Spinal cord (tissue), 10 donors: ENCODE data around the gene COL28A1. TPM values are rescaled to one million over a fixed set of nuclear protein-coding genes. Genes with fewer than 3 reads are reported as not detected.

Experiments used
- DNase-seq, 6 donors: peaks; one replicate each; pipeline versions ENCODE4 v3.0.0 to v3.0.0-alpha.2; 2013 to 2015; ENCODE audit warnings: low spot score in 6 of 6, low read depth in 4 of 6
- H3K27ac ChIP-seq: one replicate; pipeline ENCODE4 v1.5.1; 2013; ENCODE audit warnings: low read depth, low read length, control low read depth
- H3K27me3 ChIP-seq: one replicate; pipeline ENCODE4 v1.6.1; 2013; ENCODE audit warnings: low read length; ENCODE audit not compliant: control insufficient read depth, insufficient read depth
- H3K36me3 ChIP-seq: one replicate; pipeline ENCODE4 v1.6.1; 2013; ENCODE audit warnings: low read length; ENCODE audit not compliant: control insufficient read depth, insufficient read depth
- H3K4me1 ChIP-seq: one replicate; pipeline ENCODE4 v1.6.1; 2013; ENCODE audit warnings: low read length; ENCODE audit not compliant: control insufficient read depth, insufficient read depth
- H3K4me3 ChIP-seq: one replicate; pipeline ENCODE4 v1.5.1; 2013; ENCODE audit warnings: low read depth, low read length, control low read depth
- H3K9me3 ChIP-seq: one replicate; pipeline ENCODE4 v1.6.1; 2013; ENCODE audit warnings: low read length; ENCODE audit not compliant: control insufficient read depth, insufficient read depth
- whole genome bisulfite sequencing: methylation state at CpG from one replicate; pipeline ENCODE4 v1.1.5; 2013; ENCODE audit warnings: missing lambda C conversion rate; ENCODE audit not compliant: insufficient coverage; 5-methylcytosine and 5-hydroxymethylcytosine counted together
- polyA plus RNA-seq, 2 donors: library from polyadenylated mRNA; unstranded; fragments of 120-200 nt; gene quantifications; one replicate each; pipeline ENCODE4 v1.2.1, GENCODE V29; 2013; ENCODE audit not compliant: insufficient read length in 2 of 2
- total RNA-seq, 2 donors: library from RNA; depleted of rRNA in 1 of 2; stranded (reverse); fragments of 120-200 nt in 1 of 2; fragments of >200 nt in 1 of 2; gene quantifications; one replicate each; pipeline versions ENCODE4 v1.2.3 to v1.2.4, GENCODE V29; 2013 to 2014
- donor health status: healthy.

The COL28A1 gene
- total and polyA plus RNA-seq, 4 donors, result 6.4 to 18.3 (median 7.4) TPM

DNA sequence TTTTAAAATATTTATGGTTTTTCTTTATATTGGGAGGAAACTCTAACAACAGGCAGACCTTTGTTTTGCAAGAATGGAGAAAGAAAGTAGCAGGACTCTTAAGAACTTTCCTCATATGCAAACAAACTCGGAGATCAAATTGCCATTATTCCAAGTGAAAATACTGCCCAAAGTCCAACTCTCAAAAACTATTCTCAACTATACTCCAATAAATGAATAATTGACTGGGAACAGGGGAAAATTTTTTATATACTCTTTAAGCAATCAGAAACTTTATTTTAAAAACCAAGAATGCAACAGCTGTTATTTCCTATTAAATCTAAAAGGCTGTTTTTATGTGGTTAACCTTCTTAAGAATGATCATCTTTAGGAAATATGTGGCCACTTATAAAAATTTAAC lies 101.9 kb downstream of the COL28A1 start:
- H3K36me3 ChIP-seq, result no peaks in the 10 kb centered on the region
- no peaks in the 10 kb centered on the region for H3K9me3 ChIP-seq
- no CpG with 5 or more reads among the region's 1 CpG for whole genome bisulfite sequencing
- H3K4me3 ChIP-seq, result no peak overlapping the region
- H3K27ac ChIP-seq, result no peak overlapping the region
- no peak for DNase-seq
- peaks cover 3% of the 10 kb centered on the region for H3K4me1 ChIP-seq
- no peaks in the 10 kb centered on the region for H3K27me3 ChIP-seq

DNA sequence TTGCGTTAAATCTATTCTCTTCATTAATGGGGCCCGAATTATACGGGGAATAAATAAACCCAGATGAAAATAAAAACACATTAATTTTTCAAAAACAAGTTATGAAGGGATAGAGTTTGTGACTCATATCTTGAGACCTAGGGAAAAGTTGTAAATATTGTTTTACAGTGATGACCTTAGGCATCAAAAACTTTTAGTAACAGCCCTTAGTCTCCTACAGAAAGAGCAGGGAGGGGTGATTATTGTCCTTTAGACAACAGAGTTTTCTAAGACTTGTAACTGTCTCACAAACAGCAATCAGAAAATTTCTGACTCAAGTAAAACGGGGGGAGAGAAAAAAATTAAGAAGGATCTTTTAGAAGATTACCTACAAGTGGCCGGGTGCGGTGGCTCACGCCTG lies 102.7 kb downstream of the COL28A1 start:
- WGBS, result no CpG with 5 or more reads among the region's 7 CpGs
- H3K4me3 ChIP-seq, result no peak overlapping the region
- no peaks in the 10 kb centered on the region for H3K9me3 ChIP-seq
- no peaks in the 10 kb centered on the region for H3K36me3 ChIP-seq
- no peak overlapping the region for H3K27ac ChIP-seq
- peaks cover 3% of the 10 kb centered on the region for H3K4me1 ChIP-seq
- H3K27me3 ChIP-seq, result no peaks in the 10 kb centered on the region
- DNase-seq, result no peak

DNA sequence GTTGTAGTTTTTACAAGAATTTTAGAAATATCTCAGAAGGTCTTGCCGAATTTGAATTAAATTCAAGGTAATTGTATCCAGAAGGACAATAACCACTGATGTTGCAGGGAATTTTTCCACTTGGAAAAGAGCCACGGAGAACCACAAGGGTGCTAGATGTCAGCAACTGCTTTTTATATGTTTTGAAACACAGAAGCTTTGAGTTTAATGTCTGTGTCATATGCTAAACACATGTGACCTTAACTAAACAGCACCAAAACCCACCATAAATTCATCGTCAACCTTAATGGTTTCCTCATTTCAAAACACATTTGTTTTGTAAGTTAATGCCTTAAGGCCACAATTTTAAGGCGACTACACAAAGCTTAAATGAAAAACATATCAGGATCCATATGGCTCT lies 106.9 kb downstream of the COL28A1 start:
- Histone ChIP-seq H3K36me3 (no peaks in the 10 kb centered on the region), H3K4me3 (no peak overlapping the region), H3K27ac (no peak overlapping the region), H3K27me3 (no peaks in the 10 kb centered on the region), H3K9me3 (no peaks in the 10 kb centered on the region), H3K4me1 (peaks cover 3% of the 10 kb centered on the region)
- peak in 1 of 6 donors; percentile 43 for DNase-seq
- WGBS, result 86% methylated on average over 2 of the region's 4 CpGs

DNA sequence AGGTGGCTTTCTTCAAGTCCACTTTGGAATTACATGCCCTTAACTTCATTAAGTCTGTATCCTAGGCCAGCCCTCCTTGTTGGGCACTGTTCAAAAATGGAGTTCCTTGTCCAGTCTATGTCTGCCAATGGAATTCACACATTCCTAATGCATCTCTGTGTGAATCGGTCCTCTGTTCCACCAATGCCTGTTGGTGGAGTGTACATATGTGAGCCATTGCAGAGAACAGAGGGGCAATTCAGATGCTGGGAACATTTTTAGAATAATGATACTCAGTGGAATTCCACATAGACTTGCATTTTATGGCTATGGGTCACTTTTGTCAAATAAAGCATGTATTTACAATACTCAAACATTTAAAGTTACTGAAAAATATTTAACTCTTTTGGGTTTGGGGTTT lies 108.3 kb downstream of the COL28A1 start:
- WGBS, result no CpG with 5 or more reads among the region's 1 CpG
- DNase-seq, result peak in 3 of 6 donors; percentile 29 to 75 (median 55)

DNA sequence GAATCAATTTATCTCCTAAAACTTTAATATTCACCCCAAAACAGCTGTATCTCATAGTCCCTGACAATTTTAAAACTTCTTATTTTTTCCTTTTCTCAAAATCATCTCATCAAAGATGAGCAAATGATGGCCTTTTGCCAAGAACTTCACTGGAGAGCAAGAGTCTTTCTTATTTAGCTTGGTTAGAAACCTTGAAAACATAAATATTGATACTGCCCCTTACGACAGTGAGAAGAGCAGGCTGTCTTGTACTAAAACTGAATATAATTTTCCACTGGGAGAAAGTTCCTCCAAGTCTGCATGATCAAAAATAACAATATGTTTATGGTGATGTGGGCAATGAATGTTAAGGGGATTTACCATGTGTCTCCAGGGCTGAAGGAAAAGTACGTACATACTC lies 109.0 kb downstream of the COL28A1 start:
- DNase-seq, result peak in 1 of 6 donors; percentile 40
- Histone ChIP-seq H3K27ac (peak overlapping the region; percentile 70), H3K4me3 (no peak overlapping the region), H3K4me1 (peaks cover 3% of the 10 kb centered on the region), H3K9me3 (no peaks in the 10 kb centered on the region), H3K27me3 (no peaks in the 10 kb centered on the region), H3K36me3 (no peaks in the 10 kb centered on the region)
- no CpG with 5 or more reads among the region's 2 CpGs for WGBS

More for the DNA sequence above, 108.3 kb downstream of the COL28A1 start:
- peaks cover 3% of the 10 kb centered on the region for H3K4me1 ChIP-seq
- no peak overlapping the region for H3K4me3 ChIP-seq
- H3K27ac ChIP-seq, result peak overlapping the region; percentile 70
- no peaks in the 10 kb centered on the region for H3K27me3 ChIP-seq
- no peaks in the 10 kb centered on the region for H3K9me3 ChIP-seq
- H3K36me3 ChIP-seq, result no peaks in the 10 kb centered on the region

DNA sequence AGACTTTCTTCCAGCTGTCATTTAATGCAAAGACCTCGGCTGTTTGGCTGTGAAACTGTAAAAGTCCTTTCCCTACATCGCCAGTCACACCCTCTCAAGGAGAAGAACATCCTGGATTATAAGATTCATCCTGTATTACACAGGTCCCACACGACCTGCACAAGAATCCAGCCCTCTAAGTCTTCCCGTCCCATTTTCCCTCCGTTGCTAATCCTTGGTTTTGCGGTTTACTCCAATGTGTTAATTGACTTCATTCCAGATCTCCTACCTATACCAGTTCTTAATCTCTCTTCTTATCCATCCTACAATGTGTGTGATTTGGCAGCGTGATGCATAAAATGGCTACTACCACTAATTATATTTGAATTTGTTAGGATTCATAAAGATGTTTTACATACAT lies 110.4 kb downstream of the COL28A1 start:
- Histone ChIP-seq H3K36me3 (no peaks in the 10 kb centered on the region), H3K4me1 (peaks cover 3% of the 10 kb centered on the region), H3K27ac (no peak overlapping the region), H3K27me3 (no peaks in the 10 kb centered on the region), H3K4me3 (no peak overlapping the region), H3K9me3 (no peaks in the 10 kb centered on the region)
- peak in 1 of 6 donors; percentile 16 for DNase-seq
- 85% methylated on average over 5 of the region's 7 CpGs for WGBS

- H3K36me3 ChIP-seq, result no peaks in the 10 kb centered on the region
- no peak overlapping the region for H3K27ac ChIP-seq
- H3K9me3 ChIP-seq, result no peaks in the 10 kb centered on the region
- DNase-seq, result peak in 4 of 6 donors; percentile 42 to 83 (median 66)
- WGBS, result 74% methylated on average over 4 of the region's 14 CpGs
- H3K27me3 ChIP-seq, result no peaks in the 10 kb centered on the region
- H3K4me3 ChIP-seq, result peak overlapping the region; percentile 33
- H3K4me1 ChIP-seq, result no peaks in the 10 kb centered on the region
Measured at GRCh38 chr7:7424151-7424873, 111.4 kb downstream of the COL28A1 start.

GRCh38 chr7:7422641-7423040 lies 113.0 kb downstream of the COL28A1 start:
- DNase-seq, result no peak
- H3K27me3 ChIP-seq, result no peaks in the 10 kb centered on the region
- WGBS, result 71% methylated on average over 1 of the region's 6 CpGs
- no peaks in the 10 kb centered on the region for H3K4me1 ChIP-seq
- no peak overlapping the region for H3K4me3 ChIP-seq
- H3K27ac ChIP-seq, result no peak overlapping the region
- H3K36me3 ChIP-seq, result no peaks in the 10 kb centered on the region
- H3K9me3 ChIP-seq, result no peaks in the 10 kb centered on the region

DNA sequence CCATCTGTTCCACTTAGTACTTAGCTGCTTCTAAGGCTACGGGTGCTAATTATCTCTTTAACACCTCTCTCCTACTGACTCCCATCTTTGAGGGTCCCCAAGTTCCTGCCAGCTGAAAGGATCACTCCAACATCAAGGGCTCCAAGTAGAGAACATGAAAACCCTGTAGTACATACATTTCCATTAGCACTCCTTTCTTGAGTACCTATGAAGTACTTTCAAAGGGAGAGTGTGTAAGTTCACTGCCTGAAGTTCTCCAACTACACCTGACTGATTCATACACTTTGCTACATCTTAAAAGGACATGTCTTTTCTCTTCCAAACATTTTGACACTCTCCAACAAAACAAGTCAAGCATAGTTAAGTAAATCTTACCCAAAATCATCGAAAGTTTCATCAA lies 113.8 kb downstream of the COL28A1 start:
- Histone ChIP-seq H3K4me1 (no peaks in the 10 kb centered on the region), H3K27ac (no peak overlapping the region), H3K4me3 (no peak overlapping the region), H3K27me3 (no peaks in the 10 kb centered on the region), H3K9me3 (no peaks in the 10 kb centered on the region), H3K36me3 (no peaks in the 10 kb centered on the region)
- whole genome bisulfite sequencing, result 100% methylated on average over 1 of the region's 2 CpGs
- DNase-seq, result no peak

GRCh38 chr7:7418997-7419396 lies 116.7 kb downstream of the COL28A1 start:
- Histone ChIP-seq H3K27ac (no peak overlapping the region), H3K27me3 (no peaks in the 10 kb centered on the region), H3K4me1 (no peaks in the 10 kb centered on the region), H3K36me3 (no peaks in the 10 kb centered on the region), H3K4me3 (no peak overlapping the region), H3K9me3 (no peaks in the 10 kb centered on the region)
- no CpG with 5 or more reads among the region's 2 CpGs for WGBS
- DNase-seq, result no peak
